IMR-90 (cell line): Measurements from ENCODE around the gene TBC1D16. TPM values are rescaled to one million over a fixed set of nuclear protein-coding genes. Genes with fewer than 3 reads are reported as not detected.

Experiments
- ATAC-seq: fragments of 200-7000 bp; cut with Tn5 transposase; 2 replicates; pipeline ENCODE4 v1.9.1; 2020; ENCODE audit warnings: low read depth, mild to moderate bottlenecking, moderate library complexity
- BruUV-seq: library from RNA; stranded (reverse); fragments of 400-500 nt; replicated peaks from 2 replicates; lab custom pipeline; 2021; lab: Mats Ljungman, UMichigan
- CTCF ChIA-PET: fragments of 300-600 bp; formaldehyde crosslinking; extraction: SDS; loops from one replicate; lab custom pipeline; 2021; ENCODE audit warnings: antibody characterized with exemption; lab: Yijun Ruan, JAX
- POLR2A ChIA-PET: fragments of 300-600 bp; sonication (Branson Sonifier 250); formaldehyde crosslinking; loops from one replicate; lab custom pipeline; 2022; ENCODE audit warnings: antibody characterized with exemption; ENCODE audit not compliant: unreplicated experiment; lab: Charles Lee
- DNase-seq: peaks from one replicate; pipeline ENCODE4 v3.0.0; 2013
- H2AFZ ChIP-seq: replicated peaks from 2 replicates; pipeline ENCODE3; 2013; ENCODE audit warnings: low read length, mild to moderate bottlenecking; ENCODE audit not compliant: poor library complexity
- H2AK5ac ChIP-seq: 2 replicates; pipeline ENCODE4 v1.6.1; 2013; ENCODE audit warnings: low read depth, low read length, inconsistent platforms
- H2AK9ac ChIP-seq: replicated peaks from 2 replicates; pipeline ENCODE3; 2013; ENCODE audit warnings: mild to moderate bottlenecking, low read depth, low read length, moderate library complexity; ENCODE audit not compliant: poor library complexity
- H2BK120ac ChIP-seq: 2 replicates; pipeline ENCODE4 v1.6.1; 2013; ENCODE audit warnings: low read depth, low read length, inconsistent platforms
- H2BK15ac ChIP-seq: 3 replicates; pipeline ENCODE4 v1.6.1; 2013; ENCODE audit warnings: low read depth, low read length, inconsistent platforms
- H2BK20ac ChIP-seq: 2 replicates; pipeline ENCODE4 v1.6.1; 2013; ENCODE audit warnings: low read depth, mild to moderate bottlenecking, inconsistent platforms, low read length, moderate library complexity
- H2BK5ac ChIP-seq: 2 replicates; pipeline ENCODE4 v1.6.1; 2013; ENCODE audit warnings: mild to moderate bottlenecking, low read depth, low read length, inconsistent platforms; ENCODE audit not compliant: poor library complexity, severe bottlenecking
- H3K14ac ChIP-seq: replicated peaks from 2 replicates; pipeline ENCODE4 v1.6.1; 2013; ENCODE audit warnings: low read depth, low read length, inconsistent platforms
- H3K18ac ChIP-seq: 2 replicates; pipeline ENCODE4 v1.6.1; 2013; ENCODE audit warnings: low read depth, low read length, control low read depth
- H3K23ac ChIP-seq: 2 replicates; pipeline ENCODE4 v1.6.1; 2013; ENCODE audit warnings: low read depth, low read length, inconsistent platforms
- H3K27ac ChIP-seq: 2 replicates; pipeline ENCODE4 v1.5.1; 2013; ENCODE audit warnings: mild to moderate bottlenecking, control low read depth, low read length; ENCODE audit not compliant: insufficient read depth
- H3K27me3 ChIP-seq: 2 replicates; pipeline ENCODE4 v1.6.1; 2013; ENCODE audit warnings: low read length; ENCODE audit not compliant: control insufficient read depth, insufficient read depth
- H3K36me3 ChIP-seq: 2 replicates; pipeline ENCODE4 v1.6.1; 2013; ENCODE audit warnings: low read length, mixed read lengths; ENCODE audit not compliant: control insufficient read depth, insufficient read depth
- H3K4ac ChIP-seq: 2 replicates; pipeline ENCODE4 v1.6.1; 2013; ENCODE audit warnings: low read depth, low read length, inconsistent platforms
- H3K4me1 ChIP-seq: 2 replicates; pipeline ENCODE4 v1.6.1; 2013; ENCODE audit warnings: low read length, mixed read lengths; ENCODE audit not compliant: control insufficient read depth, insufficient read depth
- H3K4me2 ChIP-seq: 2 replicates; pipeline ENCODE4 v1.6.1; 2013; ENCODE audit warnings: low read depth, mild to moderate bottlenecking, control low read depth, low read length, moderate library complexity
- H3K4me3 ChIP-seq: 2 replicates; pipeline ENCODE4 v1.5.1; 2013; ENCODE audit warnings: low read depth, mild to moderate bottlenecking, control low read depth, low read length, moderate library complexity; ENCODE audit not compliant: insufficient read depth
- H3K56ac ChIP-seq: 2 replicates; pipeline ENCODE4 v1.6.1; 2013; ENCODE audit warnings: low read length, inconsistent platforms; ENCODE audit not compliant: insufficient read depth; ENCODE audit errors: extremely low read depth
- H3K79me1 ChIP-seq, 2 experiments: 2 replicates each; pipeline ENCODE4 v1.6.1; 2013; ENCODE audit warnings: low read length in 2 of 2, inconsistent platforms in 1 of 2, low read depth in 1 of 2
- H3K9ac ChIP-seq: 2 replicates; pipeline ENCODE4 v1.6.1; 2013; ENCODE audit warnings: low read depth, low read length, control low read depth
- H3K9me1 ChIP-seq: 2 replicates; pipeline ENCODE4 v1.6.1; 2013; ENCODE audit warnings: low read length, inconsistent platforms; ENCODE audit not compliant: insufficient read depth
- H3K9me3 ChIP-seq: 2 replicates; pipeline ENCODE4 v1.6.1; 2013; ENCODE audit warnings: low read length; ENCODE audit not compliant: control insufficient read depth, insufficient read depth
- H4K20me1 ChIP-seq: 2 replicates; pipeline ENCODE4 v1.6.1; 2013; ENCODE audit warnings: low read length, inconsistent platforms; ENCODE audit not compliant: insufficient read depth
- H4K5ac ChIP-seq: 2 replicates; pipeline ENCODE4 v1.6.1; 2013; ENCODE audit warnings: mild to moderate bottlenecking, low read depth, low read length, control low read depth
- H4K8ac ChIP-seq, 2 experiments: 2 replicates each; pipeline ENCODE4 v1.6.1; 2013; ENCODE audit warnings: low read depth in 2 of 2, low read length in 2 of 2, control low read depth in 1 of 2, inconsistent platforms in 1 of 2
- H4K91ac ChIP-seq: 2 replicates; pipeline ENCODE4 v1.6.1; 2013; ENCODE audit warnings: low read depth, low read length, inconsistent platforms; ENCODE audit not compliant: insufficient read depth
- BHLHE40 ChIP-seq: fragments of 150-350 bp; IDR thresholded peaks from 2 replicates; pipeline ENCODE4 v1.6.1; 2016; ENCODE audit warnings: mild to moderate bottlenecking, low read depth, low read length
- CEBPB ChIP-seq: IDR thresholded peaks from 2 replicates; pipeline ENCODE4 v1.6.1; 2012; ENCODE audit warnings: low read depth, low read length, improper control_type of control experiment
- CHD1 ChIP-seq: IDR thresholded peaks from 2 replicates; pipeline ENCODE4 v1.6.1; 2012; ENCODE audit warnings: low read depth, low read length, improper control_type of control experiment
- CTCF ChIP-seq: conservative IDR thresholded peaks from 2 replicates; pipeline ENCODE4 v1.5.1; 2012; ENCODE audit warnings: mild to moderate bottlenecking, low read depth, low read length, improper control_type of control experiment
- ELK1 ChIP-seq: fragments of 150-350 bp; IDR thresholded peaks from 2 replicates; pipeline ENCODE4 v1.6.1; 2016; ENCODE audit warnings: low read depth, mild to moderate bottlenecking, low read length, moderate library complexity, borderline replicate concordance
- FOS ChIP-seq: fragments of 150-350 bp; IDR thresholded peaks from 2 replicates; pipeline ENCODE4 v1.6.1; 2016; ENCODE audit warnings: low read depth, low read length
- MAFK ChIP-seq: IDR thresholded peaks from 2 replicates; pipeline ENCODE4 v1.6.1; 2012; ENCODE audit warnings: low read depth, low read length, improper control_type of control experiment
- MAZ ChIP-seq: IDR thresholded peaks from 2 replicates; pipeline ENCODE4 v1.6.1; 2012; ENCODE audit warnings: low read depth, mild to moderate bottlenecking, low read length, improper control_type of control experiment, moderate library complexity, borderline replicate concordance
- MXI1 ChIP-seq: IDR thresholded peaks from 2 replicates; pipeline ENCODE4 v1.6.1; 2012; ENCODE audit warnings: low read depth, mild to moderate bottlenecking, low read length, moderate library complexity, borderline replicate concordance
- NFE2L2 ChIP-seq: fragments of 150-350 bp; IDR thresholded peaks from 2 replicates; pipeline ENCODE4 v1.6.1; 2016; ENCODE audit warnings: low read depth, mild to moderate bottlenecking, low read length
- POLR2A ChIP-seq: IDR thresholded peaks from 2 replicates; pipeline ENCODE4 v1.6.1; 2012; ENCODE audit warnings: mild to moderate bottlenecking, low read depth, low read length
- RAD21 ChIP-seq: IDR thresholded peaks from 2 replicates; pipeline ENCODE4 v1.6.1; 2012; ENCODE audit warnings: low read length, improper control_type of control experiment
- RCOR1 ChIP-seq: IDR thresholded peaks from 2 replicates; pipeline ENCODE4 v1.6.1; 2012; ENCODE audit warnings: mild to moderate bottlenecking, low read length, improper control_type of control experiment; ENCODE audit not compliant: insufficient replicate concordance
- RFX5 ChIP-seq: IDR thresholded peaks from 2 replicates; pipeline ENCODE4 v1.8.0; 2012; ENCODE audit warnings: low read depth, mild to moderate bottlenecking, low read length, moderate library complexity
- SMC3 ChIP-seq: fragments of 150-350 bp; IDR thresholded peaks from 2 replicates; pipeline ENCODE4 v1.6.1; 2016; ENCODE audit warnings: low read depth, mild to moderate bottlenecking, antibody characterized with exemption, low read length, moderate library complexity
- USF2 ChIP-seq: fragments of 150-350 bp; IDR thresholded peaks from 2 replicates; pipeline ENCODE4 v1.6.1; 2017; ENCODE audit warnings: mild to moderate bottlenecking, antibody characterized with exemption, low read length, low read depth
- WGBS, 2 experiments: methylation state at CpG; one replicate each; pipeline versions ENCODE4 v1.1.5 to v1.1.7; 2013; ENCODE audit warnings: missing lambda C conversion rate in 2 of 2; ENCODE audit not compliant: insufficient read length in 1 of 2; ENCODE audit errors: extremely low coverage in 2 of 2; 5-methylcytosine and 5-hydroxymethylcytosine counted together
- dilution Hi-C: fragments of 300-500 bp; cut with HindIII; formaldehyde crosslinking; loops from one replicate; pipeline ENCODE4 v1.14.3; 2018; ENCODE audit warnings: low sequenced_read_pairs; ENCODE audit not compliant: unreplicated experiment
- in situ Hi-C: fragments of 300-500 bp; cut with MboI; formaldehyde crosslinking; loops from 3 replicates; pipeline ENCODE4 v1.14.3; 2019; ENCODE audit warnings: low sequenced_read_pairs, inconsistent platforms, mixed read lengths
- intact Hi-C: fragments of 100-400 bp; cut with micrococcal nuclease; formaldehyde crosslinking; loops from 2 replicates; pipeline ENCODE4 v1.10.0; 2022
- polyA plus RNA-seq, 3 experiments: library from polyadenylated mRNA; depleted of rRNA; stranded (reverse); fragments of >200 nt; gene quantifications; 2 replicates each; pipeline ENCODE4 v1.2.3, GENCODE V29; 2012; ENCODE audit warnings: low replicate concordance in 1 of 3
- total RNA-seq: library from RNA; depleted of rRNA; stranded (reverse); fragments of >200 nt; gene quantifications from 2 replicates; pipeline ENCODE4 v1.2.3, GENCODE V29; 2012

Gene TBC1D16
- total and polyA plus RNA-seq, 2 of the 4 experiments (the other 2 are of a cell fraction) = 10.1 to 16.7 TPM

- no peak overlapping the region for H3K9ac ChIP-seq
- DNase-seq = no peak
- in situ Hi-C loops (no loop called here), intact Hi-C loops (no loop called here), dilution Hi-C loops (no loop called here)
- ChIA-PET POLR2A (no interaction called here), CTCF (no interaction called here)
- no peak for ATAC-seq
- no peak overlapping the region for H3K4me2 ChIP-seq
- no peak overlapping the region for H2AFZ ChIP-seq
- no peak overlapping the region for H3K27ac ChIP-seq
- no peaks in the 10 kb centered on the region for H3K79me1 ChIP-seq
- no peak for TF ChIP-seq ELK1
- TF ChIP-seq RCOR1 = no peak
- TF ChIP-seq MAZ = no peak
- no peak for TF ChIP-seq MXI1
- no peak for TF ChIP-seq FOS
- no peak for TF ChIP-seq SMC3
- no peak for TF ChIP-seq CHD1
- TF ChIP-seq NFE2L2 = no peak
- no peak for TF ChIP-seq RFX5
- TF ChIP-seq RAD21 = no peak
- TF ChIP-seq CEBPB = no peak
- no peak for TF ChIP-seq BHLHE40
- no peak for TF ChIP-seq MAFK
- TF ChIP-seq USF2 = no peak
- TF ChIP-seq CTCF = no peak
- TF ChIP-seq POLR2A = no peak
- H4K91ac ChIP-seq = no peak overlapping the region
- no peak overlapping the region for H3K14ac ChIP-seq
- H4K20me1 ChIP-seq = 0 out of 2 replicates have a peak, but pooled peaks cover 5% of the 10 kb centered on the region
- no peak overlapping the region for H4K5ac ChIP-seq
- H3K27me3 ChIP-seq = no peaks in the 10 kb centered on the region
- H2AK5ac ChIP-seq = no peak overlapping the region
- H3K4me3 ChIP-seq = no peak overlapping the region
- no peak overlapping the region for H2BK20ac ChIP-seq
- no peaks in the 10 kb centered on the region for H3K9me1 ChIP-seq
- no peak overlapping the region for H3K18ac ChIP-seq
- H4K8ac ChIP-seq = no peak overlapping the region
- no peak overlapping the region for H2BK5ac ChIP-seq
- H3K36me3 ChIP-seq = peaks cover 35% of the 10 kb centered on the region
- H3K4me1 ChIP-seq = peaks cover 6% of the 10 kb centered on the region; the same call in 1 of the 2 replicates
- no peak overlapping the region for H3K4ac ChIP-seq
- H3K23ac ChIP-seq = no peak overlapping the region
- H2BK120ac ChIP-seq = no peak overlapping the region
- no peaks in the 10 kb centered on the region for H3K9me3 ChIP-seq
- no TSS peak for BruUV-seq
- no peak overlapping the region for H2BK15ac ChIP-seq
- no peak overlapping the region for H3K56ac ChIP-seq
- H2AK9ac ChIP-seq = no peak overlapping the region
- 94% methylated on average over 13 of the region's 31 CpGs; no CpG with 5 or more reads in 1 of the 2 experiments for WGBS, 2 experiments
These were observed 95.1 kb downstream of the TBC1D16 start for GRCh38 chr17:79940459-79941087.
